Activated CD4-positive, alpha-beta T cell treated with anti-CD3 and anti-CD28 coated beads, Interleukin-2, amount 10 ng/mL, durations not matched to agents 24 days and 14 days (primary cell): Measurements from ENCODE around the gene MACC1. TPM values are rescaled to one million over a fixed set of nuclear protein-coding genes. Genes with fewer than 3 reads are reported as not detected.
"Not testable (repeated sequence)": the region's sequence is repeated elsewhere in the genome, so short reads cannot be mapped to it uniquely, and the experiment has no call there.

Source experiments
- DNase-seq: peaks from one replicate; pipeline ENCODE4 v3.0.0; 2022
- H3K27ac Mint-ChIP-seq: one replicate; pipeline ENCODE4 v1.8.0; 2022; ENCODE audit warnings: mild to moderate bottlenecking, mixed read lengths
- H3K27me3 Mint-ChIP-seq: one replicate; pipeline ENCODE4 v1.8.0; 2022; ENCODE audit warnings: mixed read lengths
- H3K36me3 Mint-ChIP-seq: one replicate; pipeline ENCODE4 v1.8.0; 2022; ENCODE audit warnings: low read depth, mild to moderate bottlenecking, mixed read lengths
- H3K4me1 Mint-ChIP-seq: one replicate; pipeline ENCODE4 v1.8.0; 2021; ENCODE audit warnings: mixed read lengths
- H3K4me3 Mint-ChIP-seq: one replicate; pipeline ENCODE4 v1.8.0; 2022; ENCODE audit warnings: mild to moderate bottlenecking, moderate library complexity, mixed read lengths
- H3K9me3 Mint-ChIP-seq: one replicate; pipeline ENCODE4 v1.8.0; 2021; ENCODE audit warnings: mixed read lengths
- intact Hi-C: fragments of 100-400 bp; cut with micrococcal nuclease; formaldehyde crosslinking; loops from one replicate; pipeline ENCODE4 v1.15.1; 2023
- total RNA-seq: library from RNA; stranded (reverse); gene quantifications from 2 replicates; pipeline ENCODE4 v1.2.3, GENCODE V29; 2022

MACC1 gene
- total RNA-seq, 1 donor from 2014 or later = not detected

- Mint-ChIP-seq H3K4me3 (no peak overlapping the region), H3K36me3 (no peaks in the 10 kb centered on the region), H3K4me1 (no peaks in the 10 kb centered on the region), H3K9me3 (no peaks in the 10 kb centered on the region), H3K27me3 (no peaks in the 10 kb centered on the region), H3K27ac (no peak overlapping the region)
- intact Hi-C loops = no loop called here
- DNase-seq = no peak
Observed at GRCh38 chr7:20191391-20191869, 25.8 kb downstream of the MACC1 start.

DNA sequence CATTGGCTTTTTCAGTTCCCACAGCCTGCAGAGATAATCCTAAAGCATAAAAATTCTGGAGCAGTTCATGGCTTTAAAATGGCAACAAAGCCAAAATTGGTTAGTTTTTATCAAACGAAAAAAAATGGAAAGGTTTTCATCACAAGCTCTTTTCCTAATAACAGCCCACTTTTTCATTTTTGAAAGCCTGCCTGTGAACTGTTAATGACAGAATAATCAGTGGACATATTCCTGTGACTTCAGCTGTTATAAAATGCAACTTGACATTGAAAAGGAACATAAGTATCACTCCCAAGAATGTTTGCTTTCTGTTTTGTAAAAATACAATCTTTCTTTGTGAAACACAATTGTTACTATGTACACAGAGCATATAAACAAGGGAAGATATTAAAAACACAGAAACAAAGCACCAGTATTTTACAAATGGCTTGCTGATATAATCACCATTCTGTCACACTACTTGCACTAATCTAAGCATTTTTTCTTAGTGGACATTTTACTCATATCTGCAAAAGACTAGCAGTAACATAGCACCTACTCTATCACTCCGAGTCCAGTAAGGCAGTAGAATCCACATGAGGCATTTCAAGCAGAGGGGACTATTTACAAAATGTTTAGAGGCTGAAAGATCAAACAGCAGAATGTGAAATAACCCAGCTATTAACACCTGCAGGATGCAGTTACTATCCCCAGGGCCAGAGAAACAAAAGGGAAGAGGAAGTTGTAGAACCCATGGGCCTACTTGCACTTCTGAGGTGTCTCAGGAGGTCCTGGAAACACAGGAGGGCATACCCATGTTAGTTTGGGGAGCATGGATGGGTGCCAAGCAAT, 26.4 kb downstream of the MACC1 start:
- H3K4me3 Mint-ChIP-seq = no peak overlapping the region
- no peaks in the 10 kb centered on the region for H3K4me1 Mint-ChIP-seq
- no peaks in the 10 kb centered on the region for H3K36me3 Mint-ChIP-seq
- no peak overlapping the region for H3K27ac Mint-ChIP-seq
- H3K9me3 Mint-ChIP-seq = no peaks in the 10 kb centered on the region
- no peak for DNase-seq
- no peaks in the 10 kb centered on the region for H3K27me3 Mint-ChIP-seq
- intact Hi-C loops = no loop called here

DNA sequence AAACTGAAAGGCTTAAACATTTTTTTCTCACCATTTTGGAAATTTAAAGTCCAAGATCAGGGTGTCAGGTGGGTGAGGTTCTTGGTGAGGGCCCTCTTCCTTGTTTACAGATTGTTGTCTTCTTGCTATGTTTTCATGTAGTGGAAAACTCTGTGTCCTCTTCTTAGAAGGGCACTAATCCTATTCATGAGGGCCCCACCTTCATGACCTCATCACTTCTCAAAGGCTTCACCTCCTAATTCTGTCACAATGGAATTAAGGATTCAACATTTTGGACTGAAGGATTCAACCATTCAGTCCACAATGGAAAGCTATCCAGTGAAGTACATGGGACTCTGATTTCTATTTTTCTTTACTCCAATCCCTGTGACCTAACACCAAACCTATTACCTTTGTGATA, 27.3 kb downstream of the MACC1 start:
- Mint-ChIP-seq H3K27ac (no peak overlapping the region), H3K27me3 (no peaks in the 10 kb centered on the region), H3K4me3 (no peak overlapping the region), H3K9me3 (no peaks in the 10 kb centered on the region), H3K4me1 (no peaks in the 10 kb centered on the region), H3K36me3 (no peaks in the 10 kb centered on the region)
- intact Hi-C loops = no loop called here
- DNase-seq = no peak

- H3K4me1 Mint-ChIP-seq = no peaks in the 10 kb centered on the region
- H3K27me3 Mint-ChIP-seq = no peaks in the 10 kb centered on the region
- no peak overlapping the region for H3K27ac Mint-ChIP-seq
- H3K36me3 Mint-ChIP-seq = no peaks in the 10 kb centered on the region
- intact Hi-C loops = no loop called here
- H3K9me3 Mint-ChIP-seq = no peaks in the 10 kb centered on the region
- no peak for DNase-seq
- no peak overlapping the region for H3K4me3 Mint-ChIP-seq
Observed at GRCh38 chr7:20188567-20188966, 28.6 kb downstream of the MACC1 start.

- intact Hi-C loops, H3K4me3 Mint-ChIP-seq, H3K27me3 Mint-ChIP-seq, DNase-seq, H3K4me1 Mint-ChIP-seq, H3K27ac Mint-ChIP-seq, H3K36me3 Mint-ChIP-seq, H3K9me3 Mint-ChIP-seq: not testable (repeated sequence)
Observed at GRCh38 chr7:20187850-20188249, 29.3 kb downstream of the MACC1 start.

DNA sequence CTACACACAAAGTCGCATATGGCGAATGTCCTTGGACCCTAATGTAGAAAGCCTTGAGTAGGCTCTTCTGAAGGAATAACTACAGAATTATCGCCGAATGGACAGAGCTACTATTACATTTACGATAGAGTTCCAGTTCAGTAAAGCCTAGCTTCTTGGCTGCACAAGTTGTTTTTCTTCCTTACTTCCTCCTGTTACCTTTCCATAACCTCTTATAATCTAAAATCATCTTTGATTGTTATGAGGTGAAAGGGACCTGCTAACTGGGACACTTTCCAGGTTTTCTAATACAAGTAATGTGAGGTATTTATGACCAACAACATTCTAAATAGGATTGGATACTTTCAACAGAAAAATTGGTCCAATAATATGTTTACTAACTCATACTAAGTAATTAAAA, 31.2 kb downstream of the MACC1 start:
- Mint-ChIP-seq H3K36me3 (no peaks in the 10 kb centered on the region), H3K27ac (no peak overlapping the region), H3K4me1 (no peaks in the 10 kb centered on the region), H3K9me3 (no peaks in the 10 kb centered on the region), H3K27me3 (no peaks in the 10 kb centered on the region), H3K4me3 (no peak overlapping the region)
- DNase-seq = no peak
- intact Hi-C loops = no loop called here

DNA sequence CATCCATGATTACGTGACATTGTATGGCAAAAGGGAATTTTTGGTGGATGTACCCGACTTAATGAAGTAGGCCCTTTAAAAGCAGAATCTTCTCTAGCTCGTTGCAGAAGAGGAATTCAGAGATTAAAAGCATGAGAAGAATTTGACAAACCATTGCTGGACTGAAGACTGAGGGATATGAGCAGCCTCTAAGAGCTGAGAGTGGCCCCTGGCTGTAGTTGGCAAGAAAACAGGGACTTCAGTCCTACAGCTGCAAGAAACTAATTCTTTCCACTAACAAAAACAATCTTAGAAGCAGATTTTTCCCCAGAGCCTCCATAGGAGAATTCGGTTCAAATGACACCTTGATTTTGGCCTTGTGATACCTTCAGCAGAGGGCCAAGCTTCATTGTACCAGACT, 34.1 kb downstream of the MACC1 start:
- no peak overlapping the region for H3K27ac Mint-ChIP-seq
- no peaks in the 10 kb centered on the region for H3K36me3 Mint-ChIP-seq
- no peak for DNase-seq
- H3K4me3 Mint-ChIP-seq = no peak overlapping the region
- intact Hi-C loops = no loop called here
- H3K9me3 Mint-ChIP-seq = no peaks in the 10 kb centered on the region
- H3K27me3 Mint-ChIP-seq = no peaks in the 10 kb centered on the region
- H3K4me1 Mint-ChIP-seq = no peaks in the 10 kb centered on the region

GRCh38 chr7:20176578-20177242, 40.5 kb downstream of the MACC1 start:
- Mint-ChIP-seq H3K4me3 (no peak overlapping the region), H3K9me3 (no peaks in the 10 kb centered on the region), H3K27ac (no peak overlapping the region), H3K27me3 (no peaks in the 10 kb centered on the region), H3K36me3 (no peaks in the 10 kb centered on the region), H3K4me1 (no peaks in the 10 kb centered on the region)
- no peak for DNase-seq
- intact Hi-C loops = loop anchor here (10.0 kb wide), 1 partner anchor 192 kb away; no protein-coding TSS in a partner anchor

- Mint-ChIP-seq H3K4me3 (no peak overlapping the region), H3K36me3 (no peaks in the 10 kb centered on the region), H3K9me3 (no peaks in the 10 kb centered on the region), H3K27me3 (no peaks in the 10 kb centered on the region), H3K27ac (no peak overlapping the region), H3K4me1 (no peaks in the 10 kb centered on the region)
- DNase-seq = no peak
- intact Hi-C loops = loop anchor here (10.0 kb wide), 1 partner anchor 189 kb away; no protein-coding TSS in a partner anchor
Observed at GRCh38 chr7:20173828-20174227, 43.4 kb downstream of the MACC1 start.

DNA sequence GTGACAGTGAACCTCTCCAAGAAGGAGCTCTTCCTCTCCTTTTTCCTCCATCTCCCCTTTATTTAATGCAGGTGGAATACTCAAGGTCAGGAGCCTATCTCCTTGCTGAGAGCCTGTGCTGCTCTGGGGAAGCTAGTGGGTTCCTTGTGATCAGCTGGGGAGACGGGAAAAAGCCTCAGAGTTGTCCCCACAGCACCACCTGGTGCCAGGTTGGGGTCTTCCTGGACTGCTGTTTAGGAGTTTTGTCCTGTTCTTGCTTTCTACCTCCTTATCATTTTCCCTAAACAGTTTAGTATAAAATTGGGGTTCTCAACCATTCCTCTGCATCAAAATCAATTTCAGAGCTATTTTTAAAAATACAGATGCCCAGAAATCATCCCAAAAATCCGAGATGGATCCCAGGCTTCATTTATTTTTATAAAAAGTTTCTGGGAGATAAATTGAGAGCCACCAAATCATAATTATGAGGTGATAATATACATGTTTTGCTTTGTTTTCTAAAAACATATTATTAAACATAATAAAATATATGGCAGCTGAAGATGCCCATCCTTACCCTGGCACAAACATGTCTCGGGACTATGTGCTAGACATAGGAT, 44.3 kb downstream of the MACC1 start:
- Mint-ChIP-seq H3K9me3 (no peaks in the 10 kb centered on the region), H3K4me3 (no peak overlapping the region), H3K27me3 (no peaks in the 10 kb centered on the region), H3K27ac (no peak overlapping the region), H3K4me1 (no peaks in the 10 kb centered on the region), H3K36me3 (no peaks in the 10 kb centered on the region)
- peak; percentile 62 for DNase-seq
- intact Hi-C loops = loop anchor here (1.0 to 10.0 kb wide), 2 partner anchors 188 to 419 kb away; no protein-coding TSS in a partner anchor

DNA sequence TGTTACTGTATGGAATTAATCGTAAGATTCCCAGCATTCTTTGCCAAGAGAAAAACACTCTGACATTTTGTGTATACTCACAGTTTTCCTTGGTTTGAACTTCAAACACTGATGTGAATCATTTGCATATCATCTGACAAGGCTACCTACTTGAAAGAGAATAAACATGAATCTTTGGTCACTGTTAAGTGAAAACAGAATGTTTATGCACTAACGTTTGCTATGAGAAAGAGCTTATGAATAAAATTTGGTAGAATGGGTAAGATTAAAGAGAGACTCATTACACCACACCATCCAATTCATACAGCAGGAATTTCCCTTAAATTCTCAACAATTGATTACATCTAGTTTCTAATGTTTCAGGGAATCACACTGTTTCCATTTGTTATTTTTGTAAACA, 46.6 kb downstream of the MACC1 start:
- H3K4me1 Mint-ChIP-seq = no peaks in the 10 kb centered on the region
- intact Hi-C loops = loop anchor here (10.0 kb wide), 1 partner anchor 186 kb away; no protein-coding TSS in a partner anchor

DNA sequence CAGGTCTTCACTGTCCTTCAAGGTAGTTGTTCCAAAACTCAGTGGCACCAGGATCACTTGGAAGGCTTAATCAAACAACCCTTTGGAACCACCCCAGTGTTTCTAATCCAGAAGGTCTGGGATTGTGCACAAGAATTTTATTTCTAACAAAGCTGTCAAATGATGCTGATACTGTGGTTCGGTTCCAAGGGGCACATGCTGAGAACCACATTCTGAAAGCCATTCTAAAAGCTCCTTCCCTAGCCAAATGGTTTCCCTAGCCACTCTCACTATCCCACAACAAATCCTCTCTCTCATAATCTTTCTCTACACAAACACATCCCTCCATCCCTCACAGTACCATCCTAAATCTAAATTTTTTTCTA, 52.1 kb downstream of the MACC1 start:
- H3K9me3 Mint-ChIP-seq = no peaks in the 10 kb centered on the region
- no peak overlapping the region for H3K27ac Mint-ChIP-seq
- no peak overlapping the region for H3K4me3 Mint-ChIP-seq
- H3K36me3 Mint-ChIP-seq = no peaks in the 10 kb centered on the region
- no peak for DNase-seq
- H3K27me3 Mint-ChIP-seq = no peaks in the 10 kb centered on the region
- no peaks in the 10 kb centered on the region for H3K4me1 Mint-ChIP-seq
- intact Hi-C loops = no loop called here

More for the DNA sequence above, 46.6 kb downstream of the MACC1 start:
- no peak for DNase-seq
- Mint-ChIP-seq H3K4me3 (no peak overlapping the region), H3K9me3 (no peaks in the 10 kb centered on the region), H3K36me3 (no peaks in the 10 kb centered on the region), H3K27ac (no peak overlapping the region), H3K27me3 (no peaks in the 10 kb centered on the region)

- Mint-ChIP-seq H3K27ac (no peak overlapping the region), H3K9me3 (no peaks in the 10 kb centered on the region), H3K36me3 (no peaks in the 10 kb centered on the region), H3K27me3 (no peaks in the 10 kb centered on the region), H3K4me3 (no peak overlapping the region), H3K4me1 (no peaks in the 10 kb centered on the region)
- intact Hi-C loops = no loop called here
- DNase-seq = no peak
Observed at GRCh38 chr7:20164425-20165145, 52.6 kb downstream of the MACC1 start.
